GM06990 (cell line): Measurements from ENCODE around the gene CHRM5.

Experiments used
- DNase-seq: peaks from one replicate; pipeline ENCODE4 v3.0.0-alpha.2; 2011; ENCODE audit not compliant: insufficient read length; ENCODE audit errors: extremely low read depth
- H3K27me3 ChIP-seq: replicated peaks from 2 replicates; pipeline ENCODE4 v1.6.0; 2011; ENCODE audit warnings: low read length; ENCODE audit not compliant: control insufficient read depth, insufficient read depth
- H3K36me3 ChIP-seq: 2 replicates; pipeline ENCODE4 v1.5.1; 2011; ENCODE audit warnings: low read length; ENCODE audit not compliant: control insufficient read depth, insufficient read depth
- H3K4me3 ChIP-seq: replicated peaks from 2 replicates; pipeline ENCODE4 v1.5.1; 2011; ENCODE audit warnings: low read depth, mild to moderate bottlenecking, control low read depth, low read length
- TF ChIP-seq, protein P1 (sequence below): IDR thresholded peaks from 2 replicates; pipeline ENCODE4 v1.5.1; 2011; ENCODE audit warnings: low read length, control low read depth, mild to moderate bottlenecking, inconsistent platforms; ENCODE audit not compliant: insufficient read depth, poor library complexity, severe bottlenecking

Gene CHRM5

DNA sequence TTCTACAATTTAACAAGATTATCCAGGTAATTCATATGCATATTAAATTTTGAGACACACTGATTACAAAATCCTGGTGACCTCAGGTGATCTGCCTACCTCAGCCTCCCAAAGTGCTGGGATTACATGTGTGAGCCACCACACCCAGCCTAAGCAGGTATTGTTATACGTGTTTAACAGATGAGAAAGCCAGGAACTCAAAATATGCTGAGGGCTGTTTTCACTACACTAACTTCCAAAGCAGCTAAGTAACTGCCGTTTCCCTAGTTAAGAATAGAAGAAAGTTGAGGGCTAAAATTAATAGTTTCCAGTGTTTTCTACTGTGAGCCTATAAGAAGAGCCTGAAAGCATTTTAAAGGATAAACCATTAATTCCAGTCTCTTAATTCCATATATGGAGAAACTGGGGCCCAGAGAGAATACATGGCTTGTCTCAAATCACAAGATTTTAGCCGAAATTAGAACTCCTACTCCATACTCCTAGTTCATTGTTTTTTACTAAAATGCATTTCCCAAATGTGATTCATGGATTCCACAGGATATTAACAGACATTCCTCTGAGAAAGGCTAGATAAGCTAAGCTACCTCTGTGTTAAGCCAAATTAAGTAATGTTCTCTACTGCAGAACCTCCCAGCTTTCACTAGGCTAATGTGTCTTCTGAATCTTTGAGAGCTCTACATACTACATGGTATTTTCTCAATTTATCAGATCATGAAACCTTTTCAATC is 87.7 kb downstream of the CHRM5 start:
- H3K4me3 ChIP-seq: no peak overlapping the region
- no peaks in the 10 kb centered on the region for H3K27me3 ChIP-seq
- no peaks in the 10 kb centered on the region for H3K36me3 ChIP-seq
- DNase-seq: no peak
- TF ChIP-seq, protein P1, sequence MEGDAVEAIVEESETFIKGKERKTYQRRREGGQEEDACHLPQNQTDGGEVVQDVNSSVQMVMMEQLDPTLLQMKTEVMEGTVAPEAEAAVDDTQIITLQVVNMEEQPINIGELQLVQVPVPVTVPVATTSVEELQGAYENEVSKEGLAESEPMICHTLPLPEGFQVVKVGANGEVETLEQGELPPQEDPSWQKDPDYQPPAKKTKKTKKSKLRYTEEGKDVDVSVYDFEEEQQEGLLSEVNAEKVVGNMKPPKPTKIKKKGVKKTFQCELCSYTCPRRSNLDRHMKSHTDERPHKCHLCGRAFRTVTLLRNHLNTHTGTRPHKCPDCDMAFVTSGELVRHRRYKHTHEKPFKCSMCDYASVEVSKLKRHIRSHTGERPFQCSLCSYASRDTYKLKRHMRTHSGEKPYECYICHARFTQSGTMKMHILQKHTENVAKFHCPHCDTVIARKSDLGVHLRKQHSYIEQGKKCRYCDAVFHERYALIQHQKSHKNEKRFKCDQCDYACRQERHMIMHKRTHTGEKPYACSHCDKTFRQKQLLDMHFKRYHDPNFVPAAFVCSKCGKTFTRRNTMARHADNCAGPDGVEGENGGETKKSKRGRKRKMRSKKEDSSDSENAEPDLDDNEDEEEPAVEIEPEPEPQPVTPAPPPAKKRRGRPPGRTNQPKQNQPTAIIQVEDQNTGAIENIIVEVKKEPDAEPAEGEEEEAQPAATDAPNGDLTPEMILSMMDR: no peak

DNA sequence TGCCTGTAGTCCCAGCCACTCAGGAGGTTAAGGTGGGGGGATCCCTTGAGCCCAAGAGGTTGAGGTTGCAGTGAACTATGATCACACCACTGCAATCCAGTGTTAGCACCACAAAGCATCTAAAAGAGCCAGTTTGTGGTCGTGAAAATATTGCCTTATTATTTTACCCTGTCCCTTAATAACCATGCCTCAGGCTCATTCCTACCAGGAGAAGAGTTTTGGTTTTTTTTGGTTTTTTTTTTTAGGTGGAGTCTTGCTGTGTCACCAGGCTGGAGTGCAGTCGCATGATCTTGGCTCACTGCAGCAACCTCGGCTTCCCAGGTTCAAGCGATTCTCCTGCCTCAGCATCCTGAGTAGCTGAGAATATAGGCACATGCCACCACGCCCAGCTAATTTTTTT is 88.6 kb downstream of the CHRM5 start:
- Histone ChIP-seq H3K27me3 (no peaks in the 10 kb centered on the region), H3K4me3 (no peak overlapping the region), H3K36me3 (no peaks in the 10 kb centered on the region)
- no peak for DNase-seq
- TF ChIP-seq, protein P1: no peak

DNA sequence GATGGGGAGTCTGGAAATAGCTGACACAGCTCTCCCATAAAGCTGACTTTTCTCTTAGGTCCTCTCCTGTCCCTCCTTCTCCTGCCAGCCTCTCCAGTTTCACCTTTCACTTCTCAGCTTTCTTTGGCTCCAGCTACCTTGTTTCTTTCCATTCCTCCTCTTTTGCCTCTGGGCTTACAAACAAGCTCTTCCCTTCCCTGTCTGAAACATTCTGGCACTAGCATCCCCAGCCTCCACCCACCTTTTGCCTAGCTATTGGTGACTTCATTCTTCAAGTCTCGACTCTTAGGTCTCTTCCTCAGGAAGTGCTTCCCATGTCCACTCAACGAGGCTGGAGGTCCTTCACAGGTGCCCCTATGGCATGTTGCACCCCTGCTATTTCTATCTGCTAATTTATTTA is 91.2 kb downstream of the CHRM5 start:
- Histone ChIP-seq H3K36me3 (no peaks in the 10 kb centered on the region), H3K4me3 (no peak overlapping the region), H3K27me3 (no peaks in the 10 kb centered on the region)
- TF ChIP-seq, protein P1: no peak
- DNase-seq: no peak

DNA sequence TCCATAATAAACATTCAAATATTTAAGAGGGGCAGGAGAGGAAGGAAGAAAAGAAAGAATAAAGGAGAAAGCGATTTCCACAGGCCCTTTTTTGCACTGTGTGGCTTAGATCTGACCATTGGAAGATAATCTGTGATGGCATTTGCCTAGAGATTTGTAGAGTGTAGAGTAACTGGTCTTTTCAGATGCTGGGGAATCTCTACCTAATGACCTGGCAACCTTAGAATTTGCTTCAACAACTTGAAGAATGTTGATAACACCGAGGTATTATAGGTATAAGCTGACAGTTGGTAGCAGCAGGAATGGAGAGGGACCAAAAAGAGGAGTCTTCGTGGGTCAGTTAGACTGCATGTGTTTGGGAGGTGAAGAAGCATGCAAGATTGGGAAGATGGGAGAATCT is 91.6 kb downstream of the CHRM5 start:
- no peak overlapping the region for H3K4me3 ChIP-seq
- no peaks in the 10 kb centered on the region for H3K27me3 ChIP-seq
- no peaks in the 10 kb centered on the region for H3K36me3 ChIP-seq
- TF ChIP-seq, protein P1: no peak
- DNase-seq: no peak

DNA sequence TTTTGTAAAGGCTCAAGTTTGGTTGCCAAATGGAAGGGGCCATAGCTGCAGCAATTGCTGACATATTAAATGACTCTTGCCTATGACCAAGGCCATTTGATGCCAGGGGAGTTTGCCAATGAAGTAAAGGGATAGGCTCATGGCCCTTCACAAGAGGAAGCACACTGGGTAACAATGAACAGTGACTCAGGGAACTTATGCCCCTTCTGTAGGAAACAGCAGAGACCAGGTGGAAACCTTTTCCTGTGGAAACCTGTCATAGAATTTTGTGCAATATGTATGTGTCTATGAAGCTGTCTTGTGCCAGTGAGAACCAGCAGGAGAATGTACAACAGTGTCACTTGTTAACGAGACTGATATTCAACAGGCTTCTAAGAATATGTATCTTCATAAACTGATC is 96.1 kb downstream of the CHRM5 start:
- Histone ChIP-seq H3K4me3 (no peak overlapping the region), H3K36me3 (no peaks in the 10 kb centered on the region), H3K27me3 (no peaks in the 10 kb centered on the region)
- DNase-seq: no peak
- TF ChIP-seq, protein P1: no peak

DNA sequence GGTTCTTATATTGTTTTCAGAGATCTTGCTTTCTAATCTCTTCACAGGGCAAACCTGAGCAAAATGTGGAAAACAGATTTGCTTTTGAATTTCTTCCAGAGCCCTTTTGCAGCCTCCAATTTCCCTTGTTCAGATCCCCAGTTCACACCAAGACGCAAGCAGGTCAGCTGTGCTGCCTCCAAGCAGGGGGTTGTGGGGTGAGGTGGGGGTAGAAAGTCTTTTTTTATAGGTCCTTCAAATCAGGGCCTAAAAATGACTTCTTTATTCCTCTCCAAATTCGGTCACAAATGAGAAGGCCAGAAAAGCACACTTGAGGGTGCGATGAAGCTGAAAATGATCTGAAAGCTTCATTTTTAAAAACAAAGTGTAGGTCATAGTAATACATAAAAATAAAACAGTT is 97.0 kb downstream of the CHRM5 start:
- TF ChIP-seq, protein P1: no peak
- H3K27me3 ChIP-seq: no peaks in the 10 kb centered on the region
- no peaks in the 10 kb centered on the region for H3K36me3 ChIP-seq
- H3K4me3 ChIP-seq: no peak overlapping the region
- no peak for DNase-seq
